LNCaP clone FGC (cell line): ENCODE measurements around the gene USF2.

Experiments
- DNase-seq: peaks from one replicate; pipeline ENCODE4 v3.0.0-alpha.2; 2011; ENCODE audit warnings: low read depth
- H3K4me3 ChIP-seq: 2 replicates; pipeline ENCODE4 v1.5.1; 2011; ENCODE audit warnings: mild to moderate bottlenecking, low read depth, low read length, control low read depth
- TF ChIP-seq, protein P1 (sequence below): IDR thresholded peaks from 2 replicates; pipeline ENCODE4 v1.5.1; 2012; ENCODE audit warnings: mild to moderate bottlenecking; ENCODE audit not compliant: control insufficient read depth, insufficient read depth; ENCODE audit errors: extremely low read depth

USF2 gene

DNA sequence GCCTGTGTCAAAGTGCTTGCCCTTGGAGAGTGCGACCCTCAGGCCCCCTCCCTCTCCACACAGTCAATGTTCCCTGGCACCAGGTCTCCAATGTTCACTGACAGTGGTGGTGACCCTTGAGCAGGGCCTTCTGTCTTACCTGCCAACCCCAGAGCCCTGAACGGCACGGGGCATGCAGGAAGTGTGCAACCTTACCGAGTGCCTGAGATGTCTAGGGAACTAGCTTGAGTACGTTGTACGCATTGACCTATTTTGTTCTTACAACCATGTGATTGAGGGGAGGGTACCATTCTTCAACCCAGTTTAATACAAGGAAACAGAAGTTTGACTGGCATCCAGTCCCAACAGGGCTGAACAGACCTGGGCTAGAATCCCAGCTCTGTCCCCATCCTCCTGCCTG is 36.4 kb downstream of the USF2 start:
- no peak overlapping the region for H3K4me3 ChIP-seq
- no peak for DNase-seq
- TF ChIP-seq, protein P1, sequence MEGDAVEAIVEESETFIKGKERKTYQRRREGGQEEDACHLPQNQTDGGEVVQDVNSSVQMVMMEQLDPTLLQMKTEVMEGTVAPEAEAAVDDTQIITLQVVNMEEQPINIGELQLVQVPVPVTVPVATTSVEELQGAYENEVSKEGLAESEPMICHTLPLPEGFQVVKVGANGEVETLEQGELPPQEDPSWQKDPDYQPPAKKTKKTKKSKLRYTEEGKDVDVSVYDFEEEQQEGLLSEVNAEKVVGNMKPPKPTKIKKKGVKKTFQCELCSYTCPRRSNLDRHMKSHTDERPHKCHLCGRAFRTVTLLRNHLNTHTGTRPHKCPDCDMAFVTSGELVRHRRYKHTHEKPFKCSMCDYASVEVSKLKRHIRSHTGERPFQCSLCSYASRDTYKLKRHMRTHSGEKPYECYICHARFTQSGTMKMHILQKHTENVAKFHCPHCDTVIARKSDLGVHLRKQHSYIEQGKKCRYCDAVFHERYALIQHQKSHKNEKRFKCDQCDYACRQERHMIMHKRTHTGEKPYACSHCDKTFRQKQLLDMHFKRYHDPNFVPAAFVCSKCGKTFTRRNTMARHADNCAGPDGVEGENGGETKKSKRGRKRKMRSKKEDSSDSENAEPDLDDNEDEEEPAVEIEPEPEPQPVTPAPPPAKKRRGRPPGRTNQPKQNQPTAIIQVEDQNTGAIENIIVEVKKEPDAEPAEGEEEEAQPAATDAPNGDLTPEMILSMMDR = no peak

DNA sequence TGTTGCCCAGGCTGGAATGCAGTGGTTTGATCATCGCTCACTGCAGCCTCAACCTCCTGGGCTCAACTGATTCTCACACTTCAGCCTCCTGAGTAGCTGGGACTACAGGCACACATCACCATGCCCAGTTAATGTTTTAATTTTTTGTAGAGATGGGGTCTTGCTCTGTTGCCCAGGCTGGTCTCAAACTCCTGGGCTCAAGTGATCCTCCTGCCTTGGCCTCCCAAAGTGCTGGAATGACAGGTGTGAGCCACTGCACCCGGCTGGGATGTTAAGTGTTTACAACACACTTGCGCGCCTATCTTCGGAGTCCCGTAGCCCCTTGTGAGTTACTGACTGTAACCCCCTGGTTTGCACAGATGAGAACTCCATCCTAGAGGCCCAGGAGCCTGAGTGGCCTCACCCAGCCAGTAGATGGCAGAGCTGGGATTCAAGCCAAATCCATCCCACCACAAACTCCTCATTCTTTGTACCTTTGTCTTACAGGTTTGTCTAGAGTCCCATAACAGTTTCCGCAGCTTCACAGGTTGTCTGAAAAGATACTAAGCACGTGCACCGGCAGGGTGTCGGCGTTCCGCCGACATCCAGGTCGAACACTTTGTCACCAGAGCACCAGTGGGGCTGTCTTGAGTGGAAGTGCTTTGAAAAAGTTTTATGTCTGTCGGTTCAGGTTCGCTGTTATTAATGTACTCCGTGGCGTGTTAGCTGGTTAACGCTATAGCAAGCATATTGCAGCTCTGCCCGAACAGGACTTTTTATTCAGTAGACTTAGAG is 37.9 kb downstream of the USF2 start:
- DNase-seq = no peak
- H3K4me3 ChIP-seq = no peak overlapping the region
- TF ChIP-seq, protein P1 = 0 out of 2 replicates have a peak, but pooled peaks have one; percentile 15

DNA sequence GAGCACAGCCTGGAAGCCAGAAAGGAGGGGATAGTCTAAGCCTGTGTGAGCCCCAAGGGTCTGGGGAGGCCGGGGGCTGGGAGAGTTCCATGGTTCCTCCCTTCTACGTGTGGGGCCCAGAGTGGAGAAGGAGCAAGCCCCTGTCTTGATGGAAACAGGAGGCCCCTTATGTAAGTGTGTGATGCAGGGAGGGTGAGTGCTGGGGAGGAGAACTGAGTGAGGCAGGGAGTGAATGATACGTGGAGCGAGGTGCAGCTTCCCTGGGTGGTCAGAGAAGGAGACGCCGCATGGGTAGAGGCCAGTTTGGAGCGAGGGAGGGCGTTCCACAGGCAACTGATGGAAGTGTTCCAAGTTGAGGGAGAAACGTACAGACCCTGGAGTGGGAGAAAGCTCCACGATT is 39.2 kb downstream of the USF2 start:
- no peak overlapping the region for H3K4me3 ChIP-seq
- TF ChIP-seq, protein P1 = no peak
- DNase-seq = no peak

- TF ChIP-seq, protein P1 = no peak
- H3K4me3 ChIP-seq = no peak overlapping the region
- DNase-seq = no peak
Observed at GRCh38 chr19:35308910-35309309, 40.1 kb downstream of the USF2 start.

GRCh38 chr19:35309481-35310279 is 40.9 kb downstream of the USF2 start:
- no peak overlapping the region for H3K4me3 ChIP-seq
- no peak for DNase-seq
- TF ChIP-seq, protein P1 = no peak

DNA sequence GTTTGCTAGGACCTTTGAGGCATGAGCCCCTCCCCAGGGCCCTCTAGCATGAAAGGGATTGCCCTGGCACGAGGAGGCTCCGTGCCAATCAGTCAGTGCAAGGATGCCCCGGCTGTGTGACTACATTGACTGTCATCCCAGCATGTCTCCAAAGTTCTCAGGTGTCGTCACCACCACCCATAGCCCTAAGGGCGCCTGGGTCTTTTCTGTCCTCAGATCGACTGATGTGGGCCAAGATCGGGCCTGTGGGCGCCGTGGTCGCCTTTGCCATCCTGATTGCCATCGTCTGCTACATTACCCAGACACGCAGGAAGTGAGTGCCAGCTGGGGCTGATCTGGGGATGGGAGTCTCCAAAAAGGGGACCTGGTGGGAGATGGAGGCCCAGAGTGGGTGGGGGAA is 41.6 kb downstream of the USF2 start:
- DNase-seq = no peak
- TF ChIP-seq, protein P1 = no peak
- no peak overlapping the region for H3K4me3 ChIP-seq
